Raji (cell line): ENCODE measurements around the gene ANK2.

Experiments used
- POLR2A ChIP-seq: IDR thresholded peaks from 2 replicates; pipeline ENCODE4 v1.6.1; 2011; ENCODE audit warnings: low read depth, low read length, control low read depth; ENCODE audit not compliant: insufficient read depth

The ANK2 gene

GRCh38 chr4:113106108-113106507, 56.7 kb downstream of the ANK2 start:
- no peak for TF ChIP-seq POLR2A

- no peak for TF ChIP-seq POLR2A
These were observed 59.8 kb downstream of the ANK2 start for GRCh38 chr4:113109106-113109718.

GRCh38 chr4:113112338-113112978, 63.0 kb downstream of the ANK2 start:
- TF ChIP-seq POLR2A, result no peak

GRCh38 chr4:113113151-113113550, 63.7 kb downstream of the ANK2 start:
- TF ChIP-seq POLR2A, result no peak

- no peak for TF ChIP-seq POLR2A
These were observed 65.4 kb downstream of the ANK2 start for GRCh38 chr4:113114884-113115283.

GRCh38 chr4:113116414-113117357, 67.2 kb downstream of the ANK2 start:
- TF ChIP-seq POLR2A, result no peak

GRCh38 chr4:113117358-113117702, 67.9 kb downstream of the ANK2 start:
- no peak for TF ChIP-seq POLR2A

GRCh38 chr4:113122066-113122465, 72.6 kb downstream of the ANK2 start:
- no peak for TF ChIP-seq POLR2A

GRCh38 chr4:113125418-113125817, 76.0 kb downstream of the ANK2 start:
- TF ChIP-seq POLR2A, result no peak

- TF ChIP-seq POLR2A, result no peak
These were observed 81.7 kb downstream of the ANK2 start for GRCh38 chr4:113131136-113131535.

GRCh38 chr4:113131621-113132020, 82.2 kb downstream of the ANK2 start:
- no peak for TF ChIP-seq POLR2A

GRCh38 chr4:113141901-113142346, 92.5 kb downstream of the ANK2 start:
- TF ChIP-seq POLR2A, result no peak

- TF ChIP-seq POLR2A, result no peak
These were observed 92.9 kb downstream of the ANK2 start for GRCh38 chr4:113142351-113142750.

- TF ChIP-seq POLR2A, result no peak
These were observed 94.6 kb downstream of the ANK2 start for GRCh38 chr4:113144091-113144490.

- TF ChIP-seq POLR2A, result no peak
These were observed 95.7 kb downstream of the ANK2 start for GRCh38 chr4:113145147-113145518.
